GM12865 (cell line): ENCODE measurements around the gene SLC10A7.

Experiments used
- DNase-seq: peaks from one replicate; pipeline ENCODE4 v3.0.0; 2010; ENCODE audit warnings: low read depth
- H3K4me3 ChIP-seq: 2 replicates; pipeline ENCODE4 v1.5.1; 2011; ENCODE audit warnings: mild to moderate bottlenecking, low read depth, low read length, control low read depth
- CTCF ChIP-seq: IDR thresholded peaks from 2 replicates; pipeline ENCODE4 v1.5.1; 2011; ENCODE audit warnings: low read length, control low read depth, low read depth, inconsistent platforms; ENCODE audit not compliant: insufficient read depth; ENCODE audit errors: missing control alignments

The SLC10A7 gene

GRCh38 chr4:146521541-146522097 is at the start of gene SLC10A7:
TSS of gene SLC10A7 (minus strand) at chr4:146521940. CDS start at chr4:146521717, 223 bp downstream.
- peak; percentile 88 for DNase-seq
- peak within 1 kb of the TSS; percentile 92 for H3K4me3 ChIP-seq
- no peak for TF ChIP-seq CTCF

GRCh38 chr4:146567396-146567795 is 45.7 kb upstream of the SLC10A7 start:
- DNase-seq: no peak

DNA sequence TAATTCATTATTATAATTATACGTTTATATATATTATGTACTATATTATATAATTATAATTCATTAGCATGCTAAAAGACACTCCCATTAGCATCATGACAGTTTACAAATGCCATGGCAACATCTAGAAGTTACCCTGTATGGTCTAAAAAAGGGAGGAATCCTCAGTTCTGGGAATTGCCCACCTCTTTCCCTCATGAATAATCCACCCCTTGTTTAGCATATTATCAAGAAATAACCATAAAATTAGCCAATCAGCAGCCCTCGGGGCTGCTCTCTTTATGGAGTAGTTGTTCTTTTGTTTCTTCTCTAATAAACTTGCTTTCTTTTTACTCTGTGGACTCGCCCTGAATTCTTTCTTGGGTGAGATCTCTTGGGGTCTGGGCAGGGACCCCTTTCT is 42.8 kb upstream of the SLC10A7 start:
- TF ChIP-seq CTCF: no peak
- H3K4me3 ChIP-seq: no peak overlapping the region
- no peak for DNase-seq

More at GRCh38 chr4:146567396-146567795, 45.7 kb upstream of the SLC10A7 start:
- no peak for TF ChIP-seq CTCF
- no peak overlapping the region for H3K4me3 ChIP-seq

- no peak for TF ChIP-seq CTCF
- H3K4me3 ChIP-seq: no peak overlapping the region
- DNase-seq: no peak
Measured at GRCh38 chr4:146550161-146550560, 28.4 kb upstream of the SLC10A7 start.

GRCh38 chr4:146548443-146548842 is 26.7 kb upstream of the SLC10A7 start:
- TF ChIP-seq CTCF: no peak
- H3K4me3 ChIP-seq: no peak overlapping the region
- DNase-seq: no peak

DNA sequence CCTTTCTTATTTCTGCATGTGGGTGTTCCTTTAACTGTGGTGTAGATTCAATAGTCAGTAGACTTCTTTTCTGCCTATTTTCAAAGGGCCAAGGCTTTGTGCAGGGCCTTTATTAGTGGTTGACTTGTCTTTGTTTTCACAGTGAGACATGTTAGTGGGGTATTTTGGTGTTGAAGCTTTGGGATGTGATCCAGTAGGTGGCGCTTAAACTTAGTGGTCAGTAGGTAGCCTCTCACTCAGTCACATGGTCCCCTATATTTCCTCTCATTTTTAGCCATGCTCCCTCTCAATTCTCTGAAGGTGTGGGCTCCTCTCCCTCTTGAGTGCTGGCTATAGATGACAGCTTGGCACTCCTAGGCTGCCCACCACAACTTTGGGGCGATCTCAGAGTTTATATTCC is 23.4 kb upstream of the SLC10A7 start:
- H3K4me3 ChIP-seq: no peak overlapping the region
- peak; percentile 64 for DNase-seq
- peak; percentile 46 for TF ChIP-seq CTCF

GRCh38 chr4:146534178-146534577 is 12.4 kb upstream of the SLC10A7 start:
- TF ChIP-seq CTCF: no peak
- DNase-seq: no peak
- H3K4me3 ChIP-seq: no peak overlapping the region
